Smooth muscle cell (in vitro differentiated cells): ENCODE data around the gene SCARB2. TPM values are rescaled to one million over a fixed set of nuclear protein-coding genes. Genes with fewer than 3 reads are reported as not detected.
A peak's percentile ranks its signal among the peaks of the same experiment; 100 is the strongest.

ENCODE experiments used
- DNase-seq: peaks from one replicate; lab custom pipeline; 2025; ENCODE audit not compliant: unreplicated experiment; lab: John Stamatoyannopoulos, UW
- H2AFZ ChIP-seq: fragments of 200-600 bp; sonication (generic); 2 replicates; pipeline ENCODE4 v1.6.0; 2016; ENCODE audit warnings: antibody characterized with exemption, low read depth, mild to moderate bottlenecking
- H3F3A ChIP-seq: fragments of 200-600 bp; sonication (generic); 2 replicates; pipeline ENCODE4 v1.6.0; 2017; ENCODE audit warnings: antibody characterized with exemption, low read depth
- H3K27ac ChIP-seq: fragments of 200-600 bp; sonication (generic); 2 replicates; pipeline ENCODE4 v1.5.1; 2016; ENCODE audit warnings: low read depth, mild to moderate bottlenecking
- H3K27me3 ChIP-seq: fragments of 200-600 bp; sonication (generic); 2 replicates; pipeline ENCODE4 v1.6.1; 2016; ENCODE audit warnings: low read depth, mild to moderate bottlenecking
- H3K36me3 ChIP-seq: fragments of 200-600 bp; sonication (generic); 2 replicates; pipeline ENCODE4 v1.5.1; 2016; ENCODE audit warnings: low read depth
- H3K4me1 ChIP-seq: fragments of 200-600 bp; sonication (generic); 2 replicates; pipeline ENCODE4 v1.5.1; 2016; ENCODE audit warnings: low read depth
- H3K4me2 ChIP-seq: fragments of 200-600 bp; sonication (generic); 2 replicates; pipeline ENCODE4 v1.6.0; 2016; ENCODE audit warnings: mild to moderate bottlenecking
- H3K4me3 ChIP-seq: fragments of 200-600 bp; sonication (generic); 2 replicates; pipeline ENCODE4 v1.5.1; 2016; ENCODE audit warnings: mild to moderate bottlenecking
- H3K79me2 ChIP-seq: fragments of 200-600 bp; sonication (generic); 2 replicates; pipeline ENCODE4 v1.6.0; 2016; ENCODE audit warnings: low read depth, mild to moderate bottlenecking
- H3K9ac ChIP-seq: fragments of 200-600 bp; sonication (generic); 2 replicates; pipeline ENCODE4 v1.6.0; 2016; ENCODE audit warnings: low read depth
- H3K9me3 ChIP-seq: fragments of 200-600 bp; sonication (generic); replicated peaks from 2 replicates; pipeline ENCODE4 v1.5.1; 2016; ENCODE audit warnings: low read depth
- H4K20me1 ChIP-seq: fragments of 200-600 bp; sonication (generic); 2 replicates; pipeline ENCODE4 v1.6.0; 2016; ENCODE audit warnings: low read depth
- CTCF ChIP-seq: fragments of 200-600 bp; sonication (generic); IDR thresholded peaks from 2 replicates; pipeline ENCODE4 v1.5.1; 2017; ENCODE audit warnings: borderline replicate concordance, mild to moderate bottlenecking, antibody characterized with exemption; ENCODE audit not compliant: insufficient read depth, poor library complexity, severe bottlenecking
- WGBS: methylation state at CpG from one replicate; pipeline ENCODE4 v1.1.7; 2016; ENCODE audit warnings: low lambda C conversion rate; 5-methylcytosine and 5-hydroxymethylcytosine counted together
- polyA plus RNA-seq: library from polyadenylated mRNA; unstranded; fragments of >200 nt; fragmentation: Nextera tagmentation; extraction: Ambion mirVana; gene quantifications from 2 replicates; pipeline ENCODE4 v1.2.1, GENCODE V29; 2016
- total RNA-seq: library from RNA; depleted of rRNA; stranded (reverse); fragments of >200 nt; gene quantifications from 2 replicates; pipeline ENCODE4 v1.2.3, GENCODE V29; 2014

The SCARB2 gene
- total and polyA plus RNA-seq, 2 experiments from 2014 or later, result 162 to 270 TPM

- no peak overlapping the region for H3K9ac ChIP-seq
- peaks cover 40% of the 10 kb centered on the region for H3K4me1 ChIP-seq
- no peaks in the 10 kb centered on the region for H3K27me3 ChIP-seq
- H4K20me1 ChIP-seq, result peaks cover 22% of the 10 kb centered on the region
- H3K79me2 ChIP-seq, result peaks cover 94% of the 10 kb centered on the region
- H3K4me2 ChIP-seq, result no peak overlapping the region
- H3K9me3 ChIP-seq, result no peaks in the 10 kb centered on the region
- TF ChIP-seq CTCF, result no peak
- no peak overlapping the region for H2AFZ ChIP-seq
- no peak for DNase-seq
- H3F3A ChIP-seq, result peaks cover 26% of the 10 kb centered on the region
- H3K27ac ChIP-seq, result peak overlapping the region; percentile 96
- H3K36me3 ChIP-seq, result no peaks in the 10 kb centered on the region
- 94% methylated on average over 1 of the region's 1 CpG for WGBS
- no peak overlapping the region for H3K4me3 ChIP-seq
These were observed 8.7 kb downstream of the SCARB2 start for GRCh38 chr4:76204936-76205335.

- no peak for DNase-seq
- Histone ChIP-seq H3K4me3 (no peak overlapping the region), H3K27ac (peak overlapping the region; percentile 22), H3K27me3 (no peaks in the 10 kb centered on the region), H2AFZ (no peak overlapping the region), H4K20me1 (peaks cover 18% of the 10 kb centered on the region), H3K9ac (no peak overlapping the region), H3K79me2 (peaks cover 87% of the 10 kb centered on the region), H3K9me3 (no peaks in the 10 kb centered on the region), H3K4me1 (peaks cover 44% of the 10 kb centered on the region), H3K36me3 (no peaks in the 10 kb centered on the region), H3K4me2 (no peak overlapping the region), H3F3A (peaks cover 37% of the 10 kb centered on the region)
- TF ChIP-seq CTCF, result no peak
- 42% methylated on average over 4 of the region's 4 CpGs for WGBS
These were observed 10.1 kb downstream of the SCARB2 start for GRCh38 chr4:76203541-76203940.

GRCh38 chr4:76201276-76201675 is 12.3 kb downstream of the SCARB2 start:
- H2AFZ ChIP-seq, result no peak overlapping the region
- no peak for TF ChIP-seq CTCF
- no peaks in the 10 kb centered on the region for H3K9me3 ChIP-seq
- H3F3A ChIP-seq, result peaks cover 37% of the 10 kb centered on the region
- H3K4me2 ChIP-seq, result no peak overlapping the region
- over 99% methylated on average over 4 of the region's 4 CpGs for WGBS
- H3K4me1 ChIP-seq, result peaks cover 38% of the 10 kb centered on the region
- H3K4me3 ChIP-seq, result no peak overlapping the region
- H3K27me3 ChIP-seq, result no peaks in the 10 kb centered on the region
- no peaks in the 10 kb centered on the region for H3K36me3 ChIP-seq
- H4K20me1 ChIP-seq, result peaks cover 6% of the 10 kb centered on the region
- no peak for DNase-seq
- no peak overlapping the region for H3K9ac ChIP-seq
- H3K27ac ChIP-seq, result peak overlapping the region; percentile 98
- peaks cover 78% of the 10 kb centered on the region for H3K79me2 ChIP-seq

- Histone ChIP-seq H3K4me1 (peaks cover 35% of the 10 kb centered on the region), H3K27ac (peak overlapping the region; percentile 98), H3F3A (peaks cover 38% of the 10 kb centered on the region), H3K9ac (no peak overlapping the region), H3K9me3 (no peaks in the 10 kb centered on the region), H3K4me2 (peak overlapping the region; percentile 77), H3K36me3 (no peaks in the 10 kb centered on the region), H2AFZ (no peak overlapping the region), H3K27me3 (no peaks in the 10 kb centered on the region), H3K79me2 (peaks cover 78% of the 10 kb centered on the region), H4K20me1 (peaks cover 6% of the 10 kb centered on the region), H3K4me3 (no peak overlapping the region)
- no peak for TF ChIP-seq CTCF
- WGBS, result 95% methylated on average over 4 of the region's 4 CpGs
- no peak for DNase-seq
These were observed 12.8 kb downstream of the SCARB2 start for GRCh38 chr4:76200771-76201231.
